NCI-H1092 (cell line): ENCODE results near the gene OR10P1.

Experiments
- DNase-seq: peaks from one replicate; lab custom pipeline; 2025; lab: John Stamatoyannopoulos, UW

OR10P1 gene

DNA sequence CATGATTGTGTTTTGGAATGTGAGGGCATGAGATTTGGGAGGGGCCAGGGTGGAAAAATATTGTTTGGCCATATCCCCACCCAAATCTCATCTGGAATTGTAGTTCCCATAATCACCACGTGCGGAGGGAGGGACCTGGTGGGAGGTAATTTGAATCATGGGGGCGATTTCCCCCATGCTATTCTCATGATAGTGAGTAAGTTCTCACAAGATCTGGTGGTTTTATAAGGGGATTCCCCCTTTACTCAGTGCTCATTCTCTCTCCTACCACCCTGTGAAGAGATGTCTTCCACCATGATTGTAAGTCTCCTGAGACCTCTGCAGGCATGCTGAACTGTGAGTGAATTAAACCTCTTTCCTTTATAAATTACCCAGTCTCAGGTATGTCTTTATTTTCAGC lies 15.7 kb downstream of the OR10P1 start:
- DNase-seq: no peak

DNA sequence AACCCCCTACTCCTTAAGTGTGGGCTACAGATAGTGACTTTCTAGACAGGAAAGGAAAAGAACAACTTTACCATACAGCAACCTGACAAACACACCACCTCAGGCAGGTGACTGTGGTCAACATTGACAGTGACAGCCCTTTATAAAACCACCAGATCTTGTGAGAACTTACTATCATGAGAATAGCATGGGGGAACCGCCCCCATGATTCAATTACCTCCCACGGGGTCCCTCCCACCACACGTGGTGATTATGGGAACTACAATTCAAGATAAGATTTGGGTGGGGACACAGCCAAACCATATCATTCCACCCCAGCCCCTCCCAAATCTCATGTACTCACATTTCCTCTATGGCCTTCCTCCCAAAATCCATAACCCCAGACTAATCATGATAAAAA lies 16.3 kb downstream of the OR10P1 start:
- DNase-seq: no peak

- no peak for DNase-seq
Measured at GRCh38 chr12:55654511-55655214, 18.0 kb downstream of the OR10P1 start.

DNA sequence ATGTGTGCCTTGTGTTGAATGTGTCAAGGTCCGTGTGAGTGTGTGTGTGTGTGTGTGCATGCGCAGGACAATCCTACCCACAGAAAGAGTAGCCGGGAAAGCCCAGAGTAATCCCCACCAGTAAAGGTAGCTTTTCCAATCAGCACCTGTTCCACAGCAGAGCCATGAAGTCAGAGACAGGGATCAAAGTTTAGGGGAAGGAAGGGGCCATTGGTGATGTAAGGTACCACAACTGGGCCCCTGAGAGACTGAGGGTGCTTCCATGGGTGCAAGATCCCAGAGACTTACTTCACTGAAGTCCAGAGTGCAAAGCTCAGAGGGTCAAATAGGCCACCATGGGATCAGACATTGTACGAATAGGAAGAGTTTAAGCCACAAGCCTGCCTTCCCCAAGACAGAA lies 20.5 kb downstream of the OR10P1 start:
- no peak for DNase-seq

- DNase-seq: no peak
Measured at GRCh38 chr12:55658212-55658611, 21.5 kb downstream of the OR10P1 start.

DNA sequence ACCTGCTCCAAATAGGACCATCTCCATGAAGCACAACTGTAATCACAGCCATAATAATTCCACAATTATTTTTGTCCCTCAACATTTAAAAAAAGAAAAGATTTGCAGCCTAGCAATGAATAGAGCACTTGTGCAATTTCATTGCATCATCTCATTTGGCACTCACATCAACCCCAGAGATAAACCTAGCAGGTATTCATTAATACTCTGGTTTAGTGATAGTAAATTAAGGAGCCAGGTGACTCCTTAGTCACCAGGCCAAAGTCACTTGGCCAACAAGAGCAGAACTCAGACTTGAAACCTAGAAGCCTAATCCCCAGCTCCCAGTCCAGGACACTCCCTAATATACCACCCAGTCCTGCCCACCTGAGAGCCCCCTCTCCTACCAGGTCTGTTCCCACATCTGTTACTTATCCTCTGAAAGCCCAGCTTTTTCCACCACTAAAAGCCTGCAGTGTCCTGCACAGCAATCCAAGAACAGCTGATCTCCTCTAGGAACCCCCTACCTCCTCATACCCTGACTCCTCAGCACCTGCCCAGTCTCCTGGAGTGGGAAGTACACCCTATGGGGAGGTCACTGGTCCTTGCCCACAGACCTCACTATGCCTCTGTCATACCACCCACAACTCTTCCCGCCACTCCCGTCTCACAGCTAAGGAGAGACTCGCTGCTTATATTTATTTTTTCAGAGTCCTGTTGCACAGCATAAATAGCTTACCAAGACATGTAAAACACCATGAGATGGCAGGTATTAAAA lies 22.1 kb downstream of the OR10P1 start:
- no peak for DNase-seq

DNA sequence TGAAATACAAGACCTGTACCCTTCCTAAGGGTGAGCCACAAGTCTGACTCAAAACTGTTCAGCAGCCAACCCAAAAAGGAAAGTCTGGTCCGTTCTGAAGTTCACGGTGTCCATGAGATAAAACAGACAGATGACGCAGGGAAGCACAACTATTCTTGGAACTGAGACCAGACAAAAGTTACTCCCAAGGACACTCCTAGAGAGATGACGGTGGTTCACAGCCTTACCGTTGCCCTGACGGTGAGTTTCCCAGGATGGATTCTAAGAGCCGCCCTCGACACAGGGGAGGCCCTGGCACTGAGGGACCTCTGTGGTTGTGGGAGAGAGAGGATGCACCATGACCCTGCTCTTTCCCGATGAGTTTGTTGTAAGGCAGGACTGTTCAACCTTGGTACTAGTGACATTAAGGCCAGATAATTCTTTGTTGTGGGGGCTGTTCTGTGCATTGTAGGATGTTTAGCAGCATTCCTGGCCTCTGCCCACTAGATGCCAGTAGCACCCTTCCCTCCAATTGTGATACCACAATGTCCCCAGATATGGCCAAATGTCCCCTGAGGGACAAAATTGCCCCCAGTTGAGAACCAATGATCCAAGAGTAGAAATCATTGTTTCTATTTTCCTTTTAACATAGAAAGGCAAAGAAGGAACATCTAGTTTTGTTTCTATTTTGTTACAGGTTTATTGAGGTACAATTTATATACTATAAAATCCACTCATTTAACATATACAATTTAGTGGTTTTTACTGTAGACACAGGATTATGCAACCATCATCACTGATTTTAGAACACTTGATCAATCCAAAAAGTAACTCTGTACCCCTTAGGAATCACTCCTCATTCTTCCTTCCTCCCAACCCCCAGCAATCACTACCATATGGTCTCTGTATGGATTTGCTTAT lies 23.0 kb downstream of the OR10P1 start:
- no peak for DNase-seq

- DNase-seq: no peak
Measured at GRCh38 chr12:55663391-55663790, 26.7 kb downstream of the OR10P1 start.

DNA sequence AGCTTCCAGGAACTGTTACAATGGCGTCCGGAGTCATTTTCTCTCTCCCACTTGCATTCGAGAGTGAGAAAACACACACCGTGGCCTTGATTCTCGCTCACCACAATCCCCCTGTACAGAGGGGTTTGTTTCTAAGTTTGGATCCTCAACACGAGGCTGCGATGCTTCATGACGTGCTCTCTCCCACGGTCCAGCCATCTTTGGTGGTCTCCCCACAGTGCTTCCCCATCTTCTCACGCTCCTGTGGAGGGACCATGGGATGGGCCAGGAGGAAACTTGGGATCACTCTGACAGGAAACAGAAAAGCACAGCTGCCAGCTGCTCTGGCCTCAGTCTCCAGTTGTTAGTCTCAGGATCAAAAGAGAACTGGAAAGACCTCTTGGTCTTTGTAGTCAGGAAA lies 28.1 kb downstream of the OR10P1 start:
- no peak for DNase-seq

GRCh38 chr12:55666508-55666907 lies 29.8 kb downstream of the OR10P1 start:
- no peak for DNase-seq

- no peak for DNase-seq
Measured at GRCh38 chr12:55670276-55670675, 33.6 kb downstream of the OR10P1 start.

- no peak for DNase-seq
Measured at GRCh38 chr12:55671746-55672145, 35.1 kb downstream of the OR10P1 start.

- no peak for DNase-seq
Measured at GRCh38 chr12:55673638-55674037, 36.9 kb downstream of the OR10P1 start.

- no peak for DNase-seq
Measured at GRCh38 chr12:55675666-55676065, 39.0 kb downstream of the OR10P1 start.

- DNase-seq: no peak
Measured at GRCh38 chr12:55676707-55677106, 40.0 kb downstream of the OR10P1 start.

- no peak for DNase-seq
Measured at GRCh38 chr12:55679691-55680090, 43.0 kb downstream of the OR10P1 start.

DNA sequence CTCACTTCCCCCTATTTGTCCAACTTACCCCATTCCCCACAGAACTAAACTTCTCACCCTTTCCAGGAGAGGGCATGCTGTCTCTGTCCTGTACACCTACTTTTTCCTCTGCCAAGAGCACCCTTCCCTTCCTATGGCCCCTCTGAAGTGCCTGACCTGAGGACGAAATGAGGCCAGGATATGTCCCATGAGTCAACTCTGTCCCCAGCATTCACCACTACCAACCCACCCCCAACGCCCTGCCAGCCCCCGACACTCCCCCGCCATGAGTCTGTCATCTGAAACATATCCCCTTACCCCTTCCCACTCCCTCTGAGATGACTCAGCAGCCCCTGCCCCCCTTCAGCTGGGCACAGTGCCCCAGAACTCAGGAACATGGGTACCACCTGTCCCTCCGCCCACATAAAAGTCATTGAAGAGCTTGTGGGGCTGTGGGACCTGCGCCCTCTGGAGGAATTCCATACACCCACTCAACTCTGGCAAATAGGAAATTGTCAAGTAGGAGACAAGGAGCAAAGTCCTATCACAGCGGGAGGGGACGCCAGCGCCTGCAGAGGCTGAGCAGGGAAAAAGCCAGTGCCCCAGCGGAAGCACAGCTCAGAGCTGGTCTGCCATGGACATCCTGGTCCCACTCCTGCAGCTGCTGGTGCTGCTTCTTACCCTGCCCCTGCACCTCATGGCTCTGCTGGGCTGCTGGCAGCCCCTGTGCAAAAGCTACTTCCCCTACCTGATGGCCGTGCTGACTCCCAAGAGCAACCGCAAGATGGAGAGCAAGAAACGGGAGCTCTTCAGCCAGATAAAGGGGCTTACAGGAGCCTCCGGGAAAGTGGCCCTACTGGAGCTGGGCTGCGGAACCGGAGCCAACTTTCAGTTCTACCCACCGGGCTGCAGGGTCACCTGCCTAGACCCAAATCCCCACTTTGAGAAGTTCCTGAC lies 44.7 kb downstream of the OR10P1 start:
- no peak for DNase-seq

GRCh38 chr12:55682087-55682796 lies 45.5 kb downstream of the OR10P1 start:
- DNase-seq: no peak

- DNase-seq: no peak
Measured at GRCh38 chr12:55683676-55684075, 47.0 kb downstream of the OR10P1 start.

DNA sequence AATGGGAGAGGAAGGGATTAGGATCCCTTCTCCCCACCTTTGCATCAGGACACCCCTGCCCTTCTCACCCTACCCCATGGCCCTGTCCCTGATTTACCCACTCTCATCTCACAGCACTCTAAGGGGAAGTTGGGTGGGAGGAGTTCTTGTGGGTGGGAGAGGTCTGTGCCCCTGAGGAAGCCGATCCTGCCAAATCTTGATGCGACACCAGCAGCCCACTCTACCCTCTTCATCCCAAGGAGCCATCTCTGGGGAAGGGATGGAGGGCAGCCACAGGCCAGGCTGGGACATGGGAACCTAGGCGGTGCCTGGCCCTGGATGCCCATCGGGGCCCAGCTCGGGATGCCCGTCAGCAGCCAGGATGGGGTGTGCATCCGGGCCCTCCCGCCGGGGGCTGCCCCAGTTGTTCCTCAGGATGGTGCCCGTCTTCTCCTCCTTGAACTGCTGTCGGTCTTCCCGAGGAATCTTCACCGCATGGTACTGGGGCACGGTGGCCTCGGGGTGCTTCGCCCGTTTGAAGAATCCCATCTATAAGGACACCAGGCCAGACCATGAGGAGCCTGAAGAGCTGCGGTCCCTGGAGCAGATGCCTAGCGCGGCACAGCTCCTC lies 48.2 kb downstream of the OR10P1 start:
- DNase-seq: no peak
